Stimulated activated CD4-positive, alpha-beta T cell treated with anti-CD3 and anti-CD28 coated beads, Interleukin-1b, Interleukin-23, amount 100 ng/mL, for 1 hour (primary cell): ENCODE results near the gene ZFYVE19.

Experiments
- DNase-seq, 2 donors: peaks; one replicate each; pipeline ENCODE4 v3.0.0-alpha.2; 2020; ENCODE audit warnings: low read depth in 2 of 2

ZFYVE19 gene

GRCh38 chr15:40775740-40776536, 31.0 kb upstream of the ZFYVE19 start:
- no peak for DNase-seq

DNA sequence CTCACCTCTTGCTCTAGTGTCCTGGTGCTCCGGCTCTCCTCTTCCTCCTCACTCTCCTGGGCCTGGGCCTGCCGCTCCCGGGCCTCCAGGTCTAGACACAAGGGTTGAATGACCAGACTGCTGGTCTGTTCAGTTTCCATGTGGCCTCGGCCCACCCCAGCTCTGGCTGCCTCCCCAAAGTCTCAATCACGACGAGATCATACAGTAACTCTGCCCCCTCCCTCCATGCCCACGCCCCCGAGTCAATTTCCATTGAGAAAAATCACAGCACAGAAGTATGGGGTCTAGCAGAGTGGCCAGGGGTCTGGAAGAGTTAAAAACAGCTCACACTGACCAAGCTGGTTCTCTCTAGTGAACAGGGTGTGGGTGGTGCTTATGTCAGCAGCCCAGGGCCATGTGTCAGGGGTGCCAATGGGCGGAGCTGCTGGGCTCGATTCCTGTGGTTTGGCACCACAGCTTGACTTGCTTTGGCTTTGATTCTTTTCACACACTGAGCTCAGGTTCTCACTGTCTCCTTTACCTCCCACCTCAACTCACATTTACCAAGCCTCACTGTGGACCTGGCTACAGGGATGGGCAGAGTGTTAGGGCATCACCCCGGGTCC, 30.2 kb upstream of the ZFYVE19 start:
- no peak for DNase-seq

DNA sequence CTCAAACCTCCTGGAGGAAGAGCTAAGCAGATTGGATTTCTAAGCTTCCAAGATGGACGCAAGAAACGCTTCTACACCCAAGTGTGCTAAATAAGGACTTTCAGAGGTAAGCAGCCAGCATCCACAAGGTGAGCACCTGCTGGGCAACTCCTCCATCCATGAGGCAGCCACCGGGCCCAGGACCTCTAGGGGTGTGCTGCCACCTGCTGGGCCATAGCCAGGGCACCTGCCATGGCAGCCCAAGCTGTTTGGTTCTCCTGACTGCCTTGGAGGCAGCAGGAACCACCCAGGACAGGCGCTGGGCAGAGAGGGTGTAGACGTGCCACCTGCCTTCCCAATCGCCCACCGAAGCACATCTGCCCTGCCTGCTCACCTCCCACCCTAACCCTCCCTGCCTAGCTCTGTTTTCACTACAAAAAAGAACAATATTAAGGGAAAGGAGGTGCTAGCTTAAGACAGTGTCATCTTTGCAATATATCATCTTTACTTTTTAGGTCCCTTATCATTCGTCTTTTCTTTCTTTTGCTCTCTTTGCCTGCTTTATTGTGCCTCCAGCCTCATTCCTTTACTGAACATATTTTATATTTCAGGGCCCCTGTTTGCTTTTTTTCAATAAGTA, 24.2 kb upstream of the ZFYVE19 start:
- peak; percentile 52 to 70 for DNase-seq

DNA sequence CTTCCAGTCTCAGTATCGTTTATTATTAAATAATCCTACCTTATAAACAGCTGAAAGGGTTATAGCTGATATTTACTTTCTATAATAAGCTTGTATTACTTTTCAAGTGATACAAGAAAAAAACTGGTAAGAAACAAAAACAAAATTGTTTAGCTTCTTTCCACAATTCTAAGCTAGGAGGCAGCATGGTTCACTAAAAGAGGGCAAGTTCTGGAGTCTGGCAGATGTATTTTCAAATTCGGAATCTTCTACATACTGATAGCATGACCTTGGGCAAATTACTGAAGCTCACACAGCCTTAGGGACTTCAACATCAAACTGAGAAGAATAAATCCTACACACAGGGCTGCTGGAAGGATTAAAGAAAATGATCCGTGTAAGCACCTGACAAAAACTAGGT, 21.7 kb upstream of the ZFYVE19 start:
- DNase-seq = no peak

DNA sequence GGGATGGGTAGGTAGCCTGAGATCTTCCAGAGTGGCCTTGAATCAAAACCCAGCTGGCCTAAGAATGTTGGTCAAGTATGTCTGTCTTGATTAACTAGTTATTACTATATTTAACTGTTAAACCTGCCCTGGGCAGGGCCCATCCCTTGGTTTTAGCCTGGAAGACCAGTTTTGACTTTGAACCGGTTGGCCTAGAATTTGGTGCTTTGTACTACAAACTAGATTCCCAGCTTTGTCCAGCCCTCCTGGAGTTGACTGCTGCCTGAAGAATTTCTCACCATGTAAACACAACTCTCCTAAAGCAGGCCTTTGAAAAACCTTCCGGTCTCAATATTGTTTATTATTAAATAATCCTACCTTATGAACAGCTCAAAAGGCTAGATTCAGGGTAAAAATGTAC, 21.1 kb upstream of the ZFYVE19 start:
- DNase-seq = no peak

DNA sequence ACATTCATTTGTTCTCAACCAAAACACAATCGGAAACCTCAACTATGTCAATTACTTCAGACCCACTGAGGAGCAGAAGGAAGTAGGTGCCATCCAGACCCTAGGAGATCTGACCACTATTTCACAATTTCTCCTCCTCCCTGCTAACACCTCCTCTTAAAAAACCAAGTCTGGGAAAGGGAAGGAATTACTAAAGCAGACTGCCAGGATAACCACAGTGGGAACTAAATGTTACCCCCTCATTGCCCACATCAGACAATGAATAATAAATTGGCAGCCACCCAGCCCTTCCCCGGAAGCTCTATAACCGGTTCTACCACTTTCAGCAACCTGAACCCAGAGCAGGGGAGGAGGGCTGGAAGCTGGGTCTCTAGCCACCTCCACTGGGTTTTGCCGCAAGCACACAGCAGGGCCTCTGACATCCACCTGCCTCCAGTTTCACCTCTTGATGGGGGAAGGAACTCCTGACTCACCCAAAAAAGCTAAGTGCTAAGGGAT, 19.5 kb upstream of the ZFYVE19 start:
- peak in 1 of 2 donors; percentile 37 for DNase-seq

DNA sequence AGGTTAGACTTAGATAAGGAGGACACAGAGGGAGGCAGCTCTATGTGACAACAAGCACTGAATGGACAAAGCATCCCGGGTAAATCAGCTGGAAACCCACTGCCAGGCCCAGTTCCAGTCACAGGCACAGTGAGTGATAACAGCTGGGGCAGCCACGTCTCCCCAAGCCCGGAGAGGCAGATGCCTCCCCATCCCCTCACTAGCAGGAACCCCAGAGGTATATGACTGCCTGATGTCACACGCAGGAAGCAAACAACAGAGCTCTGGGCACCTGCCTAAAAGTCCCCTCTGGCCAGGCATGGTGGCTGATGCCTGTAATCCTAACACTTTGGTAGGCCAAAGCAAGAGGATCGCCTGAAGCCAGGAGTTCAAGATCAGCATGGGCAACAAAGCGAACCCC, 18.9 kb upstream of the ZFYVE19 start:
- no peak for DNase-seq

DNA sequence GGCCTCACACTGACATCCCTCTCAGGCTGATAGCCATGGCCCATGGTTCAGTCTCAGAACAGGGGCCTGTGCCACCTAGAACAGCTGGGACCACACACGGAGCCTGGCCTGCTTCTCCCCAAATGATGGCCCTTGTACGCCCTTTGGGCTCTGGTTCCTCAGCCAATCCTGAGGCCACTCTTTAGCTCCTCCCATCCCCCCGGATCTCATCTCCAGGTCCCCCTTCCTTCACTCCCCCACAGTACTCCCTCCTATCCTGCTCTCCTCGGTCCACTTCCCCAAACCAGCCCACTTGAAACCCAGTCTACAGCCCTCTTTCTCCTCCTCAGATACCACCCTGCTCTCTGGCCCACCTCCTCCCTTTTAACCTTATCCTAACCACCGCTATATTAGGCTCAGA, 17.8 kb upstream of the ZFYVE19 start:
- DNase-seq = no peak

GRCh38 chr15:40789999-40790398, 16.9 kb upstream of the ZFYVE19 start:
- DNase-seq = no peak

GRCh38 chr15:40790718-40791117, 16.2 kb upstream of the ZFYVE19 start:
- DNase-seq = no peak

DNA sequence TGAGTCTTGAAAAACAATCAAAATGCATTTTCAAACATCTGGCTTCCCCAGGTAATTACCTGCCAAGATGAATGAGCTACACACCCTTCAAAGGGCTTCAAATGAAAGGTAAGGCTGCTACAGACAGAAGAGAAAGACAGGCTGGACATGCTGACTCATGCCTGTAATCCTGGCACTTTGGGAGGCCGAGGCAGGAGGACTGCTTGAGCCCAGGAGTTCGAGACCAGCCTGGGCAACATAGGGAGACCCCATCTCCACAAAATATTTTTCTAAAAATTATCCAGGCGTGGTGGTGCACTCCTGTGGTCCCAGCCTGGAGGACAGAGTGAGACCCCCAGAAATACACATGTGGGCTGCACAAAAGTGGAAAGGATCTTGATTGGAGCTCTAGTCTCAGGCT, 14.5 kb upstream of the ZFYVE19 start:
- DNase-seq = no peak

DNA sequence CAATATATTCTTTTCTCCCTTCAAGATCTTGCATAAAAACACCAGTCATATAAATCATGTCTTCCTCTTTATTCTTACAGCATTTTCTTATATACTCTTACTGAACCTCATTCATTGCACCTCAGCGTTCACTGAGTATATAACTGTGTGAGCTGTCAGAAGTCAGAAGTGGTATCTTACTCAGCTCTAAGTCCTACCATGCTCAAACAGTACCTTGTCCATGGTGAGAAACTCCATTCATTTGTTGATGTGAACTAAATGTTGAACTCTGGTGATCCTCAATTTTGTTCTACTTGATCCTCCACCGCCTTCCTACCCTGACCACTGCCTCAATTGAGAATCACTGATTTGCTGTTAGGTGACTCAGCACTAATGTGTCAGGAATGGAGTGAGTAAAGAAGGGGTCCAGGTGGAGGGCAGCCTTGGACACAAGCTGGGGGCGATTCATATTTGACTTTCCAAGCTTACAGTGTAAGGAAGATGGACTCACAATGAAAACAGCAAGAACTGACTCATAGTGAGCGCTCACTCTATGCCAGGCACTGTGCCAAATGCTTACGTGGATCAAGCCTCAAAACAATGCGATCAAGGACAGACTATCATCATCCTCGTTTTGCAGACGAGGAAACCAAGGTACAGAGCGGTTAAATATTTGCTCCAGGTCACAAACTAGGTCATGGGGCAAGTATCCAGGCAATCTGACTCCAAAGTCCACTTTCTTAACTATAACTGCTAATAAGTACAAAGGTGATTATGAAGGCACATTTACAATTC, 13.5 kb upstream of the ZFYVE19 start:
- DNase-seq = no peak

GRCh38 chr15:40796041-40796440, 10.8 kb upstream of the ZFYVE19 start:
- DNase-seq = no peak

GRCh38 chr15:40796512-40796911, 10.4 kb upstream of the ZFYVE19 start:
- no peak for DNase-seq

- DNase-seq = no peak
Observed at GRCh38 chr15:40799523-40799922, 7.4 kb upstream of the ZFYVE19 start.

DNA sequence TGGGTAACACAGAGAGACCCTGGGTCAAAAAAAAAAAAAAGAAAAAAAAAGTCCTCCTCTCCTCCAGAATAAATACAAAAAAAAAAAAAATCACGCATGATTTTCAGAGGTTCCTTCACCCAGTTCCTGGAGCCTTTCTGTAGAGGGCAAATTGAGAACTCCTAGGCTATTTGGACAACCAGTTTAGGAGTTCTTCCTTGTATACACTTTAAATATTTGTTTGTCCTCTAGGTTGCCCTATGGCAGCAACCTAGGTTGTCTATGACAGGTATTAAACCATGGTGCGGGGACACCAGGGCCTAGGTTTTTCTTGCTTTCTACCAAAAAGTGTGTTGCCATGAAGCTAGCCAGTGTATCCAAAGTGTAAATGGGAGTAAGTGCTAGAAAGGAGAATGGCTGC, 3.8 kb upstream of the ZFYVE19 start:
- DNase-seq = no peak

DNA sequence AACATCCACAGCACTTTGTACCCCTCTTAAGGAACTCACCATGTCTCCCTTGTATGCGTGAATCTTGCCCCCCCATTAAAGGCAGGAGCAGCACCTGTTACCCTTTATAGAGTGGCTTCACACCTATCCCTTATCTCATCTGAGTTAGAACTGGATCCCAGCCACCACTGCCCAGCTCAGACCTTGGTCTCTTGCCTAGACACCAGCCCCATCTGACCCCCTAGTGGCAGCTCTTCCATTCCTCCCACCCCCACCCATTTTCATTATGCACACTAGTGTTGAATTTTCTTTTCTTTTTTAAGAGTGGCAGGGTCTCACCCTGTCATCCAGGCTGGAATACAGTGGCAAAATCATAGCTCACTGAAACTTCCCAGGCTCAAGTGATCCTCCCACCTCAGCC, 3.2 kb upstream of the ZFYVE19 start:
- DNase-seq = no peak

DNA sequence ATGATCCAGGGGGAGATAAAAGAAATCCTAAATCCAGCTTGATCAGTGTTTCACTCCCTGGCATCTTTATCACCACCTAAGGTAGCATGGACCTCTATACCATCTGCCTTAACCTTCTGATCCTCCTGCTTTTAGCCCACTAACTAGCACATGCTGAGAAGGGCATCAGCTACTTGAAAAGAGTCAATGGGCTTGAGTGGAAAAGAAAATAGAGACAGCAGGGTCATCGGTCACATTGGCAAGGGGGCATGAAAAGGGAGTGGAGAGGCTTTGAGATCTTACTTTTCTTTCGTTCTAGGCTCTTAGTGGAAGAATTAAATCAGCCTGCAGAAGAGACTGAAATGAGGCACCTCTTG, 239 bp upstream of the ZFYVE19 start:
- DNase-seq = no peak

DNA sequence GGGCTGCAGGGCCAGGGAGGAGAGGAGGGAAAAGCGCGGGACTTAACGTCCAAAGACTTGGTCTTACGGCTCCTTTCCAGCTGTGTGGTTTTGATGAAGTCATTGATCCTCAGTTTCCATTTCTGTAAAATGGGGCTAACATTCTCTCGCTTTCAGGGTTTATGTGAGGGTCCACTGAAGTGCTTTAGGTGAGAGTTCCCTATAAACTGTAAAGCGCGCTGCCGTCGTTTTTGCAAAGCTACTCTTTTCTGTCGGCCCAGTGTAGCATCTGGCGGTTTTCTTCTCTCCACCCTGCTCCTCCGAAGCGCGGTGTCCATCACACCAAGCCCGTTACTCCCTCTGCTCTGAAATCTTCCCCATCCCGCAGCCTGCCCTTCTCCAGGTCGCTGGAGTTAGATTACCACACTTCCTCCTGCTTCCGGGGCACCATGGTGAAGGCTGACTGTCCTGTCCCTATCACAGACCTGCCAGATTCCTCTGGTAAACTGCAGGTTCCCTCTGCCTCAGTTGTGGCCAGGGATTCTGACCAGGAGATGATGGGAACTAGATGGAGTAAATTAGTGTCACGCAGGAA, 1.1 kb downstream of the ZFYVE19 start:
- DNase-seq = no peak

GRCh38 chr15:40808861-40809450, 2.1 kb downstream of the ZFYVE19 start:
- no peak for DNase-seq

GRCh38 chr15:40812721-40813425, 6.0 kb downstream of the ZFYVE19 start:
- DNase-seq = no peak
